HepG2 (cell line): ENCODE data around the gene ARHGDIA. TPM values are rescaled to one million over a fixed set of nuclear protein-coding genes. Genes with fewer than 3 reads are reported as not detected.
A peak's percentile ranks its signal among the peaks of the same experiment; 100 is the strongest.

Experiments used
- AGO2 ChIP-seq: fragments of 200-400 bp; formaldehyde crosslinking; optimal IDR thresholded peaks from 2 replicates; pipeline ENCODE3; 2017; ENCODE audit warnings: mild to moderate bottlenecking, low read depth, low read length, moderate library complexity
- AKAP8 ChIP-seq: sonication (generic); formaldehyde crosslinking; IDR thresholded peaks from 2 replicates; pipeline ENCODE4 v1.5.1; 2020; ENCODE audit warnings: mild to moderate bottlenecking, missing genetic modification reagents
- ARID4A ChIP-seq: sonication (generic); formaldehyde crosslinking; IDR thresholded peaks from 2 replicates; pipeline ENCODE4 v1.5.0; 2020; ENCODE audit warnings: mild to moderate bottlenecking, missing genetic modification reagents, borderline replicate concordance
- FOXA1 ChIP-seq, 2 experiments: fragments of 450-650 bp in 1 of 2; sonication (generic) in 1 of 2; formaldehyde crosslinking in 1 of 2; IDR thresholded peaks; 2 replicates each; pipeline versions ENCODE4 v1.4.0 to v1.6.1; 2016 to 2020; ENCODE audit warnings: missing genetic modification reagents in 1 of 2
- GTF3A ChIP-seq: sonication (generic); formaldehyde crosslinking; conservative IDR thresholded peaks from 2 replicates; pipeline ENCODE4 v1.4.0; 2020; ENCODE audit warnings: mild to moderate bottlenecking, missing genetic modification reagents
- HINFP ChIP-seq: sonication (generic); formaldehyde crosslinking; IDR thresholded peaks from 2 replicates; pipeline ENCODE4 v1.4.0; 2020; ENCODE audit warnings: low read depth, mild to moderate bottlenecking, missing genetic modification reagents
- JARID2 ChIP-seq: sonication (generic); formaldehyde crosslinking; IDR thresholded peaks from 2 replicates; pipeline ENCODE4 v1.8.1; 2023; ENCODE audit warnings: missing genetic modification reagents, inconsistent platforms; ENCODE audit not compliant: insufficient replicate concordance
- KDM2A ChIP-seq: sonication (generic); formaldehyde crosslinking; IDR thresholded peaks from 2 replicates; pipeline ENCODE4 v1.4.0; 2020; ENCODE audit warnings: low read depth, missing genetic modification reagents, borderline replicate concordance
- MAF1 ChIP-seq: sonication (generic); formaldehyde crosslinking; IDR thresholded peaks from 2 replicates; pipeline ENCODE4 v1.5.0; 2020; ENCODE audit warnings: missing genetic modification reagents, borderline replicate concordance
- MBD4 ChIP-seq: IDR thresholded peaks from 2 replicates; pipeline ENCODE4 v1.6.1; 2012; ENCODE audit warnings: low read length, inconsistent platforms, borderline replicate concordance
- MXD4 ChIP-seq: IDR thresholded peaks from 2 replicates; pipeline ENCODE4 v1.6.1; 2016; ENCODE audit warnings: mild to moderate bottlenecking, missing biosample characterization, missing genetic modification reagents
- MYNN ChIP-seq: sonication (generic); formaldehyde crosslinking; IDR thresholded peaks from 2 replicates; pipeline ENCODE4 v1.4.0; 2020; ENCODE audit warnings: mild to moderate bottlenecking, low read depth, missing genetic modification reagents
- NPAS2 ChIP-seq: sonication (generic); formaldehyde crosslinking; IDR thresholded peaks from 2 replicates; pipeline ENCODE4 v1.8.0; 2022; ENCODE audit warnings: mild to moderate bottlenecking, missing genetic modification reagents, borderline replicate concordance
- RBM22 ChIP-seq: fragments of 200-400 bp; formaldehyde crosslinking; optimal IDR thresholded peaks from 2 replicates; pipeline ENCODE3; 2017; ENCODE audit warnings: mild to moderate bottlenecking, low read length, moderate library complexity
- SALL2 ChIP-seq: sonication (generic); formaldehyde crosslinking; IDR thresholded peaks from 2 replicates; pipeline ENCODE4 v1.8.1; 2023; ENCODE audit warnings: mild to moderate bottlenecking, missing genetic modification reagents, inconsistent platforms
- SOX13 ChIP-seq, 3 experiments: fragments of 450-650 bp in 1 of 3; sonication (generic) in 1 of 3; formaldehyde crosslinking in 1 of 3; IDR thresholded peaks in 2 of 3; conservative IDR thresholded peaks in 1 of 3; 2 replicates each; pipeline versions ENCODE4 v1.5.0 to v1.6.1; 2016 to 2020; ENCODE audit warnings: antibody characterized with exemption in 1 of 3, mild to moderate bottlenecking in 1 of 3, missing compliant biosample characterization in 1 of 3, missing genetic modification reagents in 1 of 3, moderate library complexity in 1 of 3
- SOX6 ChIP-seq, 2 experiments: fragments of 450-650 bp in 1 of 2; sonication (generic) in 1 of 2; formaldehyde crosslinking in 1 of 2; IDR thresholded peaks; 2 replicates each; pipeline versions ENCODE4 v1.4.0 to v1.6.1; 2017 to 2020; ENCODE audit warnings: antibody characterized with exemption in 1 of 2, mild to moderate bottlenecking in 1 of 2, missing genetic modification reagents in 1 of 2
- THAP11 ChIP-seq: IDR thresholded peaks from 2 replicates; pipeline ENCODE4 v1.6.1; 2016; ENCODE audit warnings: missing biosample characterization, missing genetic modification reagents
- ZBTB33 ChIP-seq: sonication (generic); formaldehyde crosslinking; IDR thresholded peaks from 2 replicates; pipeline ENCODE4 v1.4.0; 2020; ENCODE audit warnings: missing genetic modification reagents
- ZFP90 ChIP-seq: sonication (generic); formaldehyde crosslinking; IDR thresholded peaks from 2 replicates; pipeline ENCODE4 v1.8.0; 2022; ENCODE audit warnings: missing genetic modification reagents, mild to moderate bottlenecking, inconsistent platforms, borderline replicate concordance
- ZNF138 ChIP-seq: sonication (generic); formaldehyde crosslinking; IDR thresholded peaks from 2 replicates; pipeline ENCODE4 v1.5.0; 2020; ENCODE audit warnings: mild to moderate bottlenecking, low read depth, missing genetic modification reagents
- ZNF768 ChIP-seq: sonication (generic); formaldehyde crosslinking; IDR thresholded peaks from 2 replicates; pipeline ENCODE4 v1.4.0; 2020; ENCODE audit warnings: missing genetic modification reagents
- ZNF781 ChIP-seq: sonication (generic); formaldehyde crosslinking; IDR thresholded peaks from 2 replicates; pipeline ENCODE4 v1.5.1; 2020; ENCODE audit warnings: borderline replicate concordance, mild to moderate bottlenecking, missing genetic modification reagents; ENCODE audit errors: not compliant biosample characterization
- polyA plus RNA-seq, 8 experiments: library from polyadenylated mRNA; depleted of rRNA in 3 of 8; stranded (reverse) in 7 of 8; unstranded in 1 of 8; fragments of >200 nt; fragmentation: Illumina TruSeq in 4 of 8; extraction: Trizol in 4 of 8; gene quantifications; 2 replicates each; pipeline versions ENCODE4 v1.2.1 to v1.2.3, GENCODE V29; 2011 to 2016; ENCODE audit warnings: low read depth in 4 of 8, missing spikeins in 1 of 8, mixed read lengths in 1 of 8; ENCODE audit not compliant: insufficient read depth in 1 of 8
- total RNA-seq, 5 experiments: library from RNA; depleted of rRNA; stranded (reverse); fragments of >200 nt; fragmentation: Illumina TruSeq; extraction: Trizol; gene quantifications; 2 replicates each; pipeline ENCODE4 v1.2.3, GENCODE V29; 2016; ENCODE audit warnings: low read depth in 1 of 5

Gene ARHGDIA
- total and polyA plus RNA-seq, 2 of the 13 experiments (the other 11 are each of a cell fraction or from before 2014, with no cell fraction given), result 40.0 to 64.0 TPM

GRCh38 chr17:81841866-81842265 is 29.3 kb downstream of the ARHGDIA start (continued):
- no peak for TF ChIP-seq HINFP (CRISPR knock-in tag)
- no peak for TF ChIP-seq SALL2 (CRISPR knock-in tag)
- peak; percentile 69 for TF ChIP-seq RBM22
- 0 out of 2 replicates have a peak, but pooled peaks have one; percentile 4 for TF ChIP-seq AKAP8
- peak; percentile 22; the same call in 1 of the 2 replicates for TF ChIP-seq ZBTB33 (CRISPR knock-in tag)
- peak; percentile 10 for TF ChIP-seq KDM2A (CRISPR knock-in tag)
- TF ChIP-seq ZFP90 (CRISPR knock-in tag), result no peak
- peak; percentile 21; the same call in 1 of the 2 replicates for TF ChIP-seq ZNF768
- TF ChIP-seq MAF1, result no peak
- peak; percentile 11 for TF ChIP-seq AGO2
- TF ChIP-seq THAP11, result no peak
- TF ChIP-seq JARID2, result no peak
- TF ChIP-seq ARID4A (CRISPR knock-in tag), result no peak
- TF ChIP-seq GTF3A (CRISPR knock-in tag), result no peak
- TF ChIP-seq MBD4, result no peak
- no peak for TF ChIP-seq SOX6 (IDR thresholded peaks at IDR 0.05)
- no peak for TF ChIP-seq SOX6 (CRISPR knock-in tag; IDR thresholded peaks at IDR 0.05)
- no peak for TF ChIP-seq ZNF138
- no peak for TF ChIP-seq MYNN (CRISPR knock-in tag)
- no peak for TF ChIP-seq FOXA1 (IDR thresholded peaks at IDR 0.05)
- no peak for TF ChIP-seq FOXA1 (CRISPR knock-in tag; IDR thresholded peaks at IDR 0.05)
- TF ChIP-seq ZNF781 (CRISPR knock-in tag), result no peak
- TF ChIP-seq NPAS2 (CRISPR knock-in tag), result no peak
- no peak for TF ChIP-seq MXD4 (CRISPR knock-in tag)
- TF ChIP-seq SOX13 (IDR thresholded peaks at IDR 0.05), result no peak
- no peak for TF ChIP-seq SOX13 (CRISPR knock-in tag; conservative IDR thresholded peaks at IDR 0.05 in 1 of 2, IDR thresholded peaks at IDR 0.05 in 1 of 2)
